HG02840 (cell line): ENCODE measurements around the gene RBKS.

ENCODE experiments used
- ATAC-seq: cut with Tn5 transposase; IDR thresholded peaks from one replicate; pipeline ENCODE4 v1.9.1; 2021; ENCODE audit warnings: mild to moderate bottlenecking, moderate library complexity, moderate number of reproducible peaks; ENCODE audit not compliant: unreplicated experiment, low FRiP score

The RBKS gene

DNA sequence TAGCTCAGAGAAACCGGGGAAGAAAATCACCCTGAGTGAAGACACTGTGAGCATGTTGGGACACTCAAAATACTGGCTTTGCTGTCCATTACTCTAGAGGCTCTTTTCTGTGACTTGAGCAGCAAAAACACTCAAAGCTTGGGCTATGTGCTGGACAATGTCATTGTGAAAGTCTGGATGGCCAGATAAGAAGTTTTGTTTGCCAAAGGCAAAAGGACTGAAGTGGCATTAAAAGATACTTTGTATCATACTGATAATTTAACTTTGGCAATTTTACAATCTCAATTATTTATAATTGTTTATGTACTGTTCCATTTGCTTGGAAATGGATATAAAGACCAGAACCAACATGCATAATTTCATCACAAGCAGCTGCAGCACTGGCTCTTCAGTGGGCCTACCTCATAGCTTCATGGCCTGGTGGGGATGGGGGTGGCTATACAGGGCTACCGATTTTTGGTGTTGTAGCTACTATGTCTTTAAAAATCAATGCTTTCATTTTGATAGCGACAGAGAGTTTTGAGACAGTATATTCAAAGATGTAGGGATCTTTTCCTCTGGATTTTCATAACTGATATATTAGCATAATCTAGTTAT lies 51.1 kb downstream of the RBKS start:
- no peak for ATAC-seq

DNA sequence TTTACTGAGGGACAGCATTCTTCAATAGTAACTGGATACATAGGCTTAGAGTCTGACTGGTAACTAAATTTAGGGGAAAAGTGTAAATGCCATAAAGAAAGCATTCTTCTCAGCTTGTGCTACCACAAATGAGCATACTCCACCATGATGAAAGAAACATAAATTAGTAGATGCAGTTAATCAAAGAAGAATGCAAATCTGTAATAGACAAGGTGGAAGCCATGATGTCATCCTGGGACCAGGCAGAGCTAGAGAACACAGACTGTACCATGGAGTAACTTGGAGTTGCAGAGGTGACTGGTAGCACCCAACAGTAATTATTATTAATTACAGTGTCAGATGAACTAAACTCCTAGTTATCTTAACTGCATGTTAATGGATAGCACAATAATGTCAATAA lies 51.7 kb downstream of the RBKS start:
- ATAC-seq = no peak

DNA sequence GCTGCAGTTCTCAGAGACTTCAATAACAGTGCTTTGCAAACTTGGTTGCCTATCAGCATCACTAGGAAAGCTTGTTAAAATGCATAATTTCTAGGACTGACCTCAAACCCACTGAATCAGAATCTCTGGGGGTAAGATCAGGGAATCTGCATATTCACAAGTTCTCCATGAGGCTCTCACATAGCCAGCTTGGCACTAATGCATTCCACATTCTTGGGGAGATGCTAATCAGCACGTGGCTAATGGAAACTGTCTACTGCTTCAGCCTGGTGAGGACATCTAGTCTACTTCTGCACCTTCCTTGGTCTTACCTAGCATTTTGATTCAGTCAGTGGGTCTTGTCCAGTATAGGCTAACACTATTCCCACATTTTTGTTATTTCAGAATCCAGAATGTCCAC lies 56.3 kb downstream of the RBKS start:
- ATAC-seq = no peak

DNA sequence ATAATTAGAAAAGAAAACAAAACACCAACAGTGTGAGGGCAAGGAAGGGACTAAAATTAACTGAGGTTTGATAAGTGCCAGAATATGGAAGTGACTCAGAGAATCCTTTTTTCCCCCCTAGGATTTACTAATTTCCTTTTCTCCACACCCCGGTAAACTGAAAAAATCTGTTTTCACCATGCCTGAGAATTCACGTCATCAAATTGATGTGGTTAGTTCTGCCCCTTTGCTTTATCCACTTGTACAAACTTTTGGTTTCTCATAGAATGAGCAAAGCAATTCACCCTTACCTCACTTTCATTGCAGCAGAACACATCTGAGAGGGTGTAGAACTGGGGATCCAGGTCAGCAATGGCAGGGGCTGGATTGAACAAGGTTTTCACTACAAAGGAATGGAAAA lies 57.8 kb downstream of the RBKS start:
- no peak for ATAC-seq

DNA sequence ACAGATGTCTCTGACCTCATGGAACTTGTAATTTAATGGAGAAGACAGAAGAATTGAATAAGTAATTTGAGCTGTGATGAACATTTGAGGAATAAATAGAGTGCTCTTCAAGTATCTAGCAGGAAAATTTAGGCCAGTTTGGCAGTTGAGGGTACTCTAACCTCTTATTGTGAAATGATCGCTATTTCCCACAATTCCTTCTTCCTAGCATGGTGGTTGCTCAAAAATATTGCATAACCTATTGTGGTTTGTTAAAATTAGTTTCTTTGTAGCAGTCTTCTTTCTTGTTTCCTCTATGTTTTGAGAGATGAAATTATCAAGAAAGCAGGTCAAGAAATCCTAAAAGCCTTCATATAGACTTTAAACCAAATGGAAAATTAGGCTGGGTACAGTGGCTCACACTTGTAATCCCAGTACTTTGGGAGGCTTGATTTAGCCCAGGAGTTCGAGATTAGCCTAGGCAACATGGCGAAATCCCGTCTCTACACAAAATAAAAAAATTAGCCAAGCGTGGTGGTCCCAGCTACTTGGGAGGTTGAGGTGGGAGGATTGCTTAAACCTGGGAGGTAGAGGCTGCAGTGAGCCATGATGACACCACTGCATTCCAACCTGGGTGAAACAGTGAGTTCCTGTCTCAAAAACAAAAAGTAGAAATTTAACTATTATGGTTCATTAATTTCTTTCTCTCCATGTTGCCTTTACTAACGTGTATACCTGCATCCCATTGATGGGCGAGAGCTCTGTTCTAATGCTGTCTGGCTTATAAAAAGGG lies 58.7 kb downstream of the RBKS start:
- ATAC-seq = no peak

DNA sequence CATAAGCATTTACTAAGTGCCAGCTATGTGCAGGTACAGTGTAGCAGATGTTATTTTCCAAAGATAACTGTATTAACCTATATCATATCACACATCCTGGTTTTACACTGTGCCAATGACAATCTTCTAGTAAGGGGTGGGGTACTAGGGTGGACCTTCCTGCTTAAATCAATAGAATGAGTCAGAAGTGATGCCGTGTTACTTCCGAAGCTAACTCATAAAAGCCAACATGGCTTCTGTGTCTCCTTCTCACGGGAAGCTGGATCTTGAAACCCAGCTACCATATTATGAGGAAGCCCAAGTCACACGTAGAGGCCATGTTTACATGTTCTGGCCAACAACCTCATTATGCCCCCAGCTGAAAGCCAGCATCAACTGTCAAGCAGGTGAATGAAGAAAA lies 59.5 kb downstream of the RBKS start:
- no peak for ATAC-seq

DNA sequence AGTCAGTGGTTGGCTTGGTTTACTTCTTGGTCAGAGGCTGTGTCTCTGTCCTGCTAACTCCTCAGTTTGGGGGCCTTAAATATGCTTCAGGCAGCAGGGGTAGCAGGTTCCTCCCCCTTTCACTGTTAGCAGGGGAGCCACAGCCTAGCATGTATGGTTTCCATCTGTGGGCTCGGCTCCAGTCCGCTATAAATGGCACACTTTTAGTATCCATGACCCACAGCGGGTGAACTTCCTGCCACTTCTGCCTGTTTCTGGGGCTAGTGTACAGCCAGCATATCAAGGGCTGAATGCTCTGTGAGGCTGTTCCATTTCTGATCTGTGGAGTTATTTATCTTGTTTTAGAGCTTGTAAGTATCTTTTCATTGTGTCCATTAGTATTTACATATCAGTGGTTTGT lies 60.4 kb downstream of the RBKS start:
- ATAC-seq = no peak

DNA sequence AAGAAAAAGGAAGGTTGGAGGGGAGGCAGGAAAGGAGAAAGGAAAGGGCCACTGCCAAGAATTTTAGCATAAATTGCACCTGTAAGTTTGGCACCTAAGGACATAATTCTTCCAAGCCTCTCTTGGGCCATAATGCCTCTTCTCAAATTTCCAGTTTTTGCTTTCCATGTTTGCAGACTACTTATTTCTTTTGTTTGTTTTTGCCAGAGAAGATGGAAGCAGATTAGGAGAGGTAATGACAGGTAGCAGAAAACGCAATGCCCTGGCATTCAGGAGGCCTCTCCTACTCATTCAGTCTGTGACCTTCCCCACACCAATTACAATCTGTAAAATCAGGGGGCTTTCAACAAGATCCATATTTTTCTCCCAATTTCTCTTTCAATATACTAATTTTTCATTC lies 61.9 kb downstream of the RBKS start:
- no peak for ATAC-seq

DNA sequence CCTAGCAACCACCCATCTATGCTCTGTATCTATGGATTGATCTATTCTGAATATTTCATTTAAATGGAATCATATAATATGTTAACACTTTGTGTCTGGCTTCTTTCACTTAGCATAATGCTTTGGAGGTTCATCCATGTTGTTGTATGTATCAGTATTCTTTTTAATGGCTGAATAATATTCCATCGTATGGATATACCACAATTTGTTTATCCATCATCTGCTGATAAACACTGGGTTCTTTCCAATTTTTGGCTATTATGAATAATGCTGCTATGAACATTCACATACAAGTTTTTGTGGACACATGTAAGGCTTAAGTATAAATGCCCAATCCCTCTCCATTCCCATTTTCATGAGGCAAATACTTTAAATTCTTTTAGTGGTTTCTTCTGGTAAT lies 65.8 kb downstream of the RBKS start:
- ATAC-seq = no peak

DNA sequence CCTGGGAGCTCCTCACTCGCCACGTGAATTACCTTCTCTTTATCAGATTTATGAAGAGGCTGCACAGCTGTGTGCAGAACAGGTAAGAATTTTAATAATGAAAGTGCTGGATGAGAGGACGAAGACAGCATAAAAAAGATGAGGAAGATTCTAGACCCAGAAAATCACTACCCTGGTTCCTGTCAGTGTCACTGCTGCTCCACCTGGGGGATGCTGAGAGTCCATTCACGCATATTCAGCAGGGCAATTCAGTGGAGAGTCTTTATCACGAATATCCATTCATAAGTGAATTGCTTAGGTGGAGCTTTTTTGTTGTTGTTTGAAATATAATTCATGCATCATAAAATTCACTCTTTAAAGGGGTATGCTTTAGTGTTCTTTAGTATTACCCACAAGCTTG lies 66.6 kb downstream of the RBKS start:
- no peak for ATAC-seq

DNA sequence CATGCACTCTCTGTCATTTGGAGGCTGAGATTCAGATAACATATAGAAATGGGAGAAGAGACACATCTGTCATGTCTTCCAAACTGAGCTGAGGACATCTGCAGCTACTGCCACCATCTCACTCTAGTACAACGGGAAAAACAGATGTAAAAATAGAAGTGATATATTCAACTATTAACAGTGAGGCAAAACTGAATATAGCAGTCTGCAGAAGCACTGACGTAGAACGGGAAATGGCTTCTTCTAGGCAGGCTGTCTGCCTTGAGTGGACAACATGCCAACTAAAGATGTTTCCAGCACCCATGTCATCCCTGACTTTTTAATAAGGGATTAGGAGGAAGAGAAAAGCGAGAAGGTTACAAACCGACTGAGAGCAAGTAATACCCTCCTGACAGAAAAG lies 67.1 kb downstream of the RBKS start:
- no peak for ATAC-seq

DNA sequence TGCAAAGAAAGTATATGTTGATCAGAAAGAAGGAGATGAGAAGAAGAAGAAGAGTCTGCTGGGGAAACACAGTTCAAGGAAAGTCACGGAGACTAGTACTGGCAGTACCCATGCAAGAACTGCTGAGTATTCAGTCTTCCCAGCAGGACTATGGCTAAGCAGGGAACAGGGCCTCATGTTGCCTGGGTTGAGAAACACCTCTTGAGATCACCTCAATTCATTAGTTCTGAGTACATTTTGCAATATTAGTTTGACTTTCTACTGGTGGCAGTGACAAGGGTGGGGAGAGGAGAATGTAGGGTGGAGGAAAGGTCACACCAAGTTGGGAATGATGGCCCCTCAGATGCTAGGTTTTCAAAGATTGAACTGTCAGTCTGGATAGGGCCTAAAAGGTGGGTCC lies 68.1 kb downstream of the RBKS start:
- ATAC-seq = no peak

DNA sequence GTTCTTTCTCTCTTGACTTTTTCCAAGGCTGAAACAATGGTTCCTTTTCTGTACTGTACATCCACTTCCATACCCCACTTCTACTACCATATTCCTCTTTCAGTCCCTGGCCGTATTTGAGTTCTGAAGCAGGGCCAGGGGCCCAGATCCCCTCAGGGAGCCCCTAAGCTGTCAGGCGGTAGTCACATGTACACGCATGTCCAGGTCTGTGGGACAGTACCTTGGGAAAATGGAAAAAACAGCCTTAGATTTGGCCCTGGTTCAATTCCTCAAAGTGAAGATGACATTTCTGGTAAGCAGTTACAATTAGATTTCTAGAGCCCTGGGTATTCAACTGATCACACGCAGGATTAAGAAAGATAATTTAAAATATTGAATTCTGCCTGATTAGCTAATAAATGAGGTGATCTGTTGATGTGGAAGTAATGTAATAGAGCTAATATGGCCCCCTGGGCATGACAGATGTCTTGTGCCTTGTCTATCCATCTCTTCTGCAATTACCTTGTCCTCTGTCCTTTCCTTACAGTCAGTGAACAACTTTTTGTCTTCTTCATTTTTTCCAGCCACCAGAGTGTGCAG lies 74.2 kb downstream of the RBKS start:
- ATAC-seq = no peak

DNA sequence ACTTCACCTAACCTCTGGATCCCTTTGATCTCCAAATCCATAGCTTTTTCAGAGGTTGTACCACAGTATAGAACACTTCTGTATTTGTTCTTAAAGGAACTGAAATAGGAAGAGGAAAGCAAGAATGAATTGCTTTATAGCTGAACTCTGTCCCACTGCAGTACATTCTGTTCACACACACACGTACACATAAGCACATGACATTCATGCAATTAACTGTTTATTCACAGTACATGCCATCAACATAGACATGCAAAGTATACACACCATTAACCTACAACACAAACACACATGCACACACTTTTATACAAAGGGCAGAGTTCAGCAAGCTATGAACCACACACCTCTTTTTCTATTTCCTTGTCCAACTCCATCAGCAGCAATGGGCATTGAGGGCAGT lies 75.4 kb downstream of the RBKS start:
- no peak for ATAC-seq

DNA sequence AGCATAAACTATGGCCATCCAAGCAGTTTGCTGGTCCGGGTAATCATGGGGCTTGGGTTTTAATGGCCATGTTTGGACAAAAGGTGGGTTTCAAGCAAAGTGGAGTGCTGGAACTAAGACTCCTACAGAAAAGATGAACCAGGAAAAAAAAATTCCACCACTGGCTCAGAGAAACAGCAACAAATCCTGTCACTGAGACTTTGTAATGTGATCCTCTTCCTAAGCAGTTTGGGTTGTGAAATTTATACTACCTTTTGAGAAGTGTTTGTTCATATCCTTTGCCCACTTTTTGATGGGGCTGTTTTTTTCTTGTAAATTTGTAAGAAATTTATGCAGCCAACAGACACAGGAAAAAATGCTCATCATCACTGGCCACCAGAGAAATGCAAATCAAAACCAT lies 78.4 kb downstream of the RBKS start:
- no peak for ATAC-seq

DNA sequence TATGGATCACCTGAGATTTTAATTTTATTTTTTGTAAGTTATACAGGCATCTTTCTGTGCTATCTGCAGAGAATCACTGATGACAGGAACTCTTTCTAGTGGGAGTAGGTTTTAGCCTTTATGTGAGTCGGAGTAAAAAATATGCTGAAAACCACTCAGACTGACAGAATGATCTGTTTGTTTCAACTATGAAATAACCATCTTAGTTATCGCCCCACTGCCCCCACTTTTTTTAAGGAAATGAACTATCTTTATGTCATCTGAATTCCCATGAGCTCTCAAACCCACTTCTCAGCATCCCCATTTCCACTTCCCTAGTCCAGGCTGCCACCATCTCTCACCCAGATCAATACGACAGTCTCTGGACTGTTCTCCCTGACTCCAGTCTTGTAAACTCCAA lies 79.7 kb downstream of the RBKS start:
- no peak for ATAC-seq

DNA sequence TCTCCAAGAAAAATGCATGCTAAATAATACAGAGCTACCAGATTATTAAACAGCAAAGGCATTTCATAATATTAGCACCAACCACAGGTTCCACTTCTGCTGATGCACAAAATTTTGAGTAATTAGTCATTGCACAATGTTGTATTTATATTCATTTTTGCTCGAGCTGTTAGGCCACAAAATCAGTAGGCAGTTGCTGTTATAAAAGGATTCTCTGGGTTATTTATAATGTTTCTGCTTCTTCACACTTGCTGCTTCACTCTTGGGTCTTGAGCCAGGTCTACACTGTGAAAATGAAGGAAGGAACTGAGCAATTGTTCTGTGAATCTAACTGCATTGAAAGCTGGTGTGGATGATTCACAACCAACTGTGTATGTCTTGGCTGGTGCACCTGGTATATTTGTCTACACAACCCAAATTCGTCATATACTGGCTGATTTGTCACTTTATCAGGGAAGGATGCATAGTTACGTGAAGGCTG lies 80.4 kb downstream of the RBKS start:
- no peak for ATAC-seq

DNA sequence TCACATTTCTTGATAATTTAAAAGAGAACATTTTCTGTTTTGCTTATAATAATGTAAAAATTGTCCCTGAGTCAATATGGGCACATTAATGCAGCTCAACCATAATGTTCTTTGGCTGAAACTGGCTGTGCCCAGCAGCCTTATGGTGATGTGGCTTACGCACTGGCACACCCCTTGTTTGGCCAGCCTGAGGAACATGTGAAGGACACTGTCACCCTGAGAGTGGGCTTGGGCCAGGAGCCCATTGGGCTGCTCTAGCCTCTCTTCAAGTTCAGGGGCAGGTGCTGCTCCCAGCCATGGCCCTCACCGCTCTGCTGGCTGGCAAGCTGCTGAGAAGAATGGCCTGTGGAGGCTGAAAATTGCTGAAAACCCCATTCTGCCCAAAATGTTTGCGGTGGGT lies 81.2 kb downstream of the RBKS start:
- no peak for ATAC-seq

DNA sequence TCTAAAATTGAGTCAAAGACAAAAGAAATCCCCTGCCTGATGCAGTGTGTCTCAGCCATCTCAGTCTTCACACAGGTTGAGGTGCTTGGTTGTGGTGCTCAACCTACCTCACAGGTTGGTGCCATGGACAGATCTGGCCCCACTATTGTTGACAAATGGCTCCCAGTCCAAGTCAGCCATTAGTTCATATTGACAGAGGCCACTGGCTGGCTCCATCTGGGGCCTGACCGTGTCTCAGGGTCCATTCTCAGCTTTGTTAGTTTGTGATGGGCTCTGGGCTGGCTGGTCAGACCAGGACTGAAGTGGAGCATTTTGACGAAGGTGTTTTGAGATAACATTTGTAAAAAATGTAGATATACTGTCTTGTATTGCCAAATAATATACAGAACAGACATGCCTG lies 81.8 kb downstream of the RBKS start:
- no peak for ATAC-seq

DNA sequence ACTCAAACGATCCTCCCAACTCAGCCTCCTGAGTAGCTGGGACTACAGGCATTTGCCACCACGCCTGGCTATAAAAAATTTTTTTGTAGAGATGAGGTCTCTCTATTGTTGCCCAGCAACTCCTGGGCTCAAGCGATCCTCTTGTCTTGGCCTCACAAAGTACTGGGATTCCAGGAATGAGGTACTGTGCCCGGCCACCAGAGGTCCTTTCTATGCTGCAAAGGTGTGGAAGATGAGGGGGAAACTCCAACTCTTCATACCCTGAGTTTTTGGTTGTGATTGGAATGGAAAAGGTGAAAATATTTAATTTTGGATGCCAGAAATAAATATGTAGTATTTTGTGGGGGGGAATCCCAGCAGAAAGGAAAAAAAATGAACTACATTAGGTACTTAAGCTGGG lies 82.7 kb downstream of the RBKS start:
- no peak for ATAC-seq

DNA sequence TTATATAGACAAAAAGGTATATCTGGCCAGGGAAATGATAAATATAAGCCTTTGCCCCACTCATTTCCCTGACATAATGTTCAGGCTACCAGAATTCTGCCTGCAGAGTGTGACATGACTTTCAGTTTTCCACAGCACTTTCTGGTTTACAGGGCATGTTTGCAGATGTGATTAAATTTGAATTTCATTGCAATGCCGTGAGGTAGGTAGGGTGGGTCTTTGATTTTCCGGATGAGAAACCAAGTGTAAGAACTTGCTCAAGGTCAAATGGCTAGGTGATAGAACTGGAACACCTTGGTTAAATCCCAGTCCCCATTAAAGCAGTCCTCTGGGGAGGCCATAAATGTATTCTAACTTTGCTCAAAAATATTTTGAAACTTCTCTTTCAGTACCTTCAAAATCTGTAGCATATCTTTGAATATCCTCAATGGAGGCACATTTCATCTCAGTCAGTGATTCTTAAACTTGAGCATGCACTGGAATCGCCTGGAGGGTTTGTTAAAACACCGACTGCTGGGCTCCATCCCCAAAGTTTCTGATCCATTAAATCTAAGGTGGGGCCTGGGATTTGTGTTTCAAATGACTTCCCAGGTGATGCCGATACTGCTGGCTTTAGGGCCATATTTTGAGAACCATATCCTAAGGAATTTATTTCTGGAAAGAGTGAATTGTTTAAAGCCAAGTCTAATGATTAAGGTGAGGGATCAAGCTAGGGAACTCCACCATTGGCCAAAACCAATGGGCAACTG lies 83.7 kb downstream of the RBKS start:
- no peak for ATAC-seq
